Stimulated activated CD4-positive, alpha-beta T cell treated with anti-CD3 and anti-CD28 coated beads, Interleukin-2, amount 100 ng/mL, for 24 hours (primary cell): ENCODE results near the gene DNAJC30.
"Not testable (repeated sequence)": the region's sequence is repeated elsewhere in the genome, so short reads cannot be mapped to it uniquely, and the experiment has no call there.

ENCODE experiments used
- DNase-seq, 2 donors: peaks; one replicate each; pipeline ENCODE4 v3.0.0-alpha.2; 2020

DNAJC30 gene

DNA sequence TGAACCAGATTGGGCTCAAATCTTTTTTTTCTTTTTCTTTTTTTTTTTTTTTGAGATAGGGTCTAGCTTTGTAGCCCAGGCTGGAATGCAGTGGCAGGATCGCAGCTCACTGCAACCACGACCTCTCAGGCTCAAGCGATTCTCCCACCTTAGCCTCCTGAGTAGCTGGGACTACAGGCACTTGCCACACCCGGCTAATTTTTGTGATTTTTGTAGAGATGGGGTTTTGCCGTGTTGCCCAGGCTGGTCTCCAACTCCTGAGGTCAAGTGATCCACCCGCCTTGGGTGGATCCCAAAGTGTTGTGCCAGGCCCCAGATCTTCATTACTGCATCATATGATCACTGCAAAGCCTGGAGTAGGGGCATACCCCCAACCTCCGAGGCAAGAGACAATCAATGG lies 2.8 kb downstream of the DNAJC30 start:
- DNase-seq = no peak

DNA sequence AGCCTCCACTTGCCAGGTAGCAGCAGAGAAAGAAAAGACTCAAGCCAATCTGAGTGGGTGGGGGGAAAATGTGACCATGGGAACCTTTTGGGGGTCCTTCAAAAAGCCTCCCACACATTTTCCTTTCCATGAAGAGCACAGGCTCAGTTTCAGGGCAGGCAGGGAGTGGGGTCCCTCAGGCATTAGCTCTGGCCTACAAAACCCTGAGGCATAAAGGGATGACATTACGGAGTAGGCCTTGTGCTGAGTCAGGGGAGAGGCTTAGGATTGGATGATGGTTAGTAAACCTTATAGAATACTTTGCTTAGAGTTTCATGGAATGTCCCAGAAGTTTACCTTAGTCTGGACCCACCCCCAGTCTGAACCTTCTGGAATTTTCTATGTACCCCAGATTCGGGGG lies 3.5 kb downstream of the DNAJC30 start:
- no peak for DNase-seq

DNA sequence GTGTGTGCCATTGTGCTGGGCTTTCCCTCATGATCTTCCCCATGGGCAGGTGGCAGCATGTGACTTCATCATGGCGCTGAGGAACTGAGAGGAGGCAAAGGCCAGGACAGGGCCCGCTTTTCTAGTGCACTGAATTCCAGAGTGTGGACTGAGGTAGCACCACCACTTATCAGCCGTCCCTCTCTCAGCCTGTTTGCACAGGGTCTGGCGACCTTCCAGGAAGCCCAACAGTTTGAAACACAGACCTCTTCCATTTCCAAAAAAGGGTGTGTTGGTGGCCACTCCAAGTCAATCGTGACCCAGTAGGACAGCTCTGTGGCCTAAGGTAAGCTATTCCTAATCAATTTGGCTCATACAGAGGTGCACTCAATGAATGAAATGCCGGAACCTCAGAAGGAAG lies 4.4 kb downstream of the DNAJC30 start:
- no peak for DNase-seq

DNA sequence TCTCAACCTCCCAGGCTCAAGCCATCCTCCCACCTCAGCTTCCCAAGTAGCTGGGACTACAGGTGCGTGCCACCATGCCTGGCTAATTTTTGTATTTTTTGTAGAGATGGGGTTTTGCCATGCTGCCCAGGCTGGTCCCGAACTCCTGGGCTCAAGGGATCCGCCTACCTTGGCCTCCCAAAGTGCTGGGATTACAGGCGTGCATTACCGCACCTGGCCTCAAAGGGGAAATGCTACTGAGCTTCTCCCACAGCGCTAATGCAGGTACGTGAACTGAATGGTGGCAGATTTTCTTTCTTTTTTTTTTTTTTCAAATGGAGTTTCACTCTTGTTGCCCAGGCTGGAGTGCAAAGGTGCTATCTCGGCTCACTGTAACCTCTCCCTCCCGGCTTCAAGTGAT lies 7.2 kb downstream of the DNAJC30 start:
- DNase-seq = not testable (repeated sequence)

DNA sequence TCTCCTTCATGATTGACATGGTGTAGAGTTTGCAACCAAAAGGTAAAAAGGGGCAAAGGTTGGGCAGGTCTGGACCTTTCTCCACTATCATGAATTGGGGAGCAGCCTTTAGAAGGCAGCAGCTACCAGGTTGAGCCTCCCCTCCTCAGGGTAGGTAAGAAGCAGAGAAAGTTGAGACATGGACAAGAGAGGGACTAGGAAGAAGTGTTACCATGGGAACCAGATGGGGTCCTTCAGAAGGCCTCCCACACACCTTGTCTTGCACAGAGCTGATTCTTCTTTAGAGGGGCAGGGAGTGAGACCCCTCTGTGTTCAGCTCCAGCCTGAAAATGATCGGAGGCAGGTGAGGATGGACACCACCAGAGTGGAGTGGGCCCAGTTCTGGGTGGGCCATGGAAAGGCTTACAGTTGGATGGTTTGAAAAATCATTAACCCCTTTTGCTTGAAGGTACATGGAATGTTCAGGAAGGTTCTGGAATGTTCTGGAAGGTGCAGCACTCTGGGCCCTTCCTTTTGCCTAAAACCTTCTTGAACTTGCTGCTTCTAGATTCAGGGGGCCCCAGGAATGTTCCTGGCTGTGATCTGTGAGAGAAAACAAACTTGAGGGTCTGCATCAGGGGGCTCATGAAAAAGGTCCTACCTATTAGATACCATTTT lies 8.7 kb downstream of the DNAJC30 start:
- DNase-seq = no peak

DNA sequence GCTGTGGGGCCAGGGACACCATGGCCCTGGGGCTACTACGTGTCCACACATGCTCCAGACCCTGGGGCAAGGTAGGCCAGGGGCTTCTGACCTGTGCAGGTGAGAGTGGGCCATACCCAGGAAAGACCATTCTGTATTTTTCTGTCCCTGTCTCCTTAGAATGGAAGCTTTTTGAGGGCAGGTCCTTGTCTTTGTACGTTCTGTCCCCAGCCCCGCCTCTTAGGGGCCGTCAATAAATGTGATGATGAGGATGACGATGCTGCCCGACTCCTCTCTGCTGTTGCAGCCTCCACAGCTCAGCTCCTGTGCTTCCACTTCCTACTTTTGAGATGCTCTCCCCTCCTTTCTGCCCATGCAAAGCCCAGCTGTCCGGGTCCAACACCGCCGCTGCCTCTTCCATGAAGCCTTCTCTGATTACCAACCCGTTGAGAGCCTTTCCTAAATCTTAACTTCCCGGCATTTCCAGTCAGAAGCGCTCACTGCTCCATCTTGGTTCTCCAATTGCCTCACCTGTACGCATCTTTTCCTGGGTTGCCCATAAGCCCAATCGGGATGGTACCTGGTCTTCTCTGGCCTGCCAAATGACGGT lies 11.3 kb downstream of the DNAJC30 start:
- no peak for DNase-seq

DNA sequence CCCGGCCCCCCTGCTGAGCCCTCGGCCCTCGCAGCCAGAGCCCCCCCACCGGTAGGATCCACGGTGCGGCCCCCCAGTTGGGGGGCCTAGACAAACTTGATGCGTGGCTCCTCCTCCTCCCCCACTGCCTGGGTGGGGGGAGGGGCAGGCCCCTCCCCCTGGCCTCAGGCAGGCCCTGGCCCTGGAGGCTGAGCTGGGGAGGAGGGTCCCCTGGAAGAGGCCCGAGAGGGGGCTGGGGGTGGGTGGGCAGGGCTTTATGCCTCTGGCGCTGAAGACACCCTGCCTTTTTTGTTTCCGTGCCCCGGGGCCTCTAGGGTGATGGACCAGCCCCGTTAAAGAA lies 12.0 kb downstream of the DNAJC30 start:
- DNase-seq = no peak

DNA sequence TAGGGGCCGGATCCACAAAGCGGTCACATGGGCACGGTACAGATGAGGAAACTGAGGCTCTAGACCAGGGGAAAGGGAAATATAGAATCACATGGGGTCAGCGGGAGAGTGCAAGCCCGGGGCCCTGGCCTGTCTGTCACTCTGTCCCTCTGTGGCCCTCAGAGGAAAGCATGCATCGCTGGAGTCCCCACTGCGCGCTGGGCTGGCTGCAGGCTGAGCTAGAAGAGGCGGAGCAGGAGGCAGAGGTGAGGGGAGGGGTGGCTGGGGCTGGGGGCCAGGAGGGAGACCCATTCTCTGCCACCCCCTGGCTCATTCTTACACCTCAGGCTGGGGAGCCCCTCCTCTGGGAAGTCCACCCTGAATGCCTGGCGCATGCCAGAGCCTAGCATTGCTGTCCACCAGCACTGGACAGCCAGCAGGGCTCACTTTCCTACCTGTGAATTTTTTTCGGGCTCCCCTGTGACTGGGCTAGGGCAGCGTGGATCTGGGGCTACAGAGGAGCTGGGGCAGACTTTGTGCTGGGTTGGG lies 13.3 kb downstream of the DNAJC30 start:
- no peak for DNase-seq

DNA sequence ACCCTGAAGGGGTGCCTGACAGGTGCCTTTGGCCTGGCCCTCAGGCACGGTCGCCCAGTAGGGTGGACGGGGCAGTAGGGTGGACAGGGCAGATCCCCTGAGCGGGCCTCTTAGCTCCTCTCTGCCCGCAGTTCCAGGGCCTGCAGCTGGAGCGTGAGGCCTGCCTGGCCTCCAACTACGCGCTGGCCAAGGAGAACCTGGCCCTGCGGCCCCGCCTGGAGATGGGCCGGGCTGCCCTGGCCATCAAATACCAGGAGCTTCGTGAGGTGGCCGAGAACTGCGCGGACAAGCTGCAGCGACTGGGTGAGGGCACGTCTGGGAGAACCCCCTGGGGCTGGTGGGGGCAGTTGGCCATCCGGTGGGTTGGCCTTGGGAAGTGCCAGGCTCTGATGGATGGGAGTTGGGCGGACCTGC lies 14.0 kb downstream of the DNAJC30 start:
- no peak for DNase-seq

DNA sequence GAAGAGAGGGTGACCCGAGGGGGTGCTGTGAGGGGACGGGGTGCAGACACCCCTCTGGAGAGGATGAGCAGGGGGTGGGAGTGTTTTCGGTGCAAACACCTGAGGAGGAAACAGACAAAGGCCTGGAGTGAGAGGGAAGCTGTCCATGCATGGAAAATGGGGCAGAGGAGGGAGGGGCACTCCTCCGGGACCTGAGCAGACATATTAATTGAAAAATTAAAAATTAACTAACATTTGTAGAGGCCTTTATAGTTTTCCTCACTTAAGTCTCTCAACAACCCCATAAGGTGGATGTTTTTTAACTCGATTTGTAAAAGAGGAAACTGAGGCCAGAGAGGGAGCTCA lies 14.4 kb downstream of the DNAJC30 start:
- no peak for DNase-seq

DNA sequence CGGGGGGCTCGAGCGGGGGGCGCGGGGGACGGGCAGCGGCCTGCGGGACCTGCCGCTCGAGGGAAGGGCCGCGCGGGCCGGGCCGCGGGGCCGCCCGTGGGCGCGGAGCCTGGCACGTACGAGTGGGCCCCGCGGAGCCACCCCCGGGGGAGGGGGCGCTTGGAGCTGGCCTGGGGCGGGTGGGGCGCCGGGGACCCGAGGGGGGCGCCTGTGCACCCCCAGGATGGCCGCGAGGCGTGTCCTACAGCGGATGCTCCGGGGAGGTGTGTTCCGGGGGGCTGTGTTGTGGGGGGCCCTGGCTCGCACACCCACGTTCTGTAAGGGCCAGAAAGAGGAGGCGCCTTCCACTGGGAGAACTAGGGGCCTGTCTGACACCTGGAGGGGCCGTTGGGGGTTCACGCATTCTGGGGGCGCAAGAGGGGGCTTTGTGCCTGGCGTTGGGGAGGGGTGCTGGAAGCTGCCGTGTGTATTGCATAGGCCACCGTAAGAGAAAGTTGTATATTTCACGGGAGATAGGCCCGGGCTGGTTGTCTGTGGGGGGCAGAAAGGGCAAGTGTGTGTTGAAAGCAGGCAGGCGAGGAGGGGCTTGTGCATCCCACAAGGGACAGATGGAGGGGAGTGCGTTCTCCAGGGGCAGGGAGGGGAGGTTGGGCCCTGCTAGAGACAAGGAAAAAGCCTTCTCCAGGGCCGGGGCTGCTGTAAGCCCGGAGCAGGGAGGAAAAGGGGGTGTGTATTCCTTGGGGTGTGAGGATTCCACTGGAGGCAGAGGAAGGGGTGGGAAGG lies 15.0 kb downstream of the DNAJC30 start:
- no peak for DNase-seq

DNA sequence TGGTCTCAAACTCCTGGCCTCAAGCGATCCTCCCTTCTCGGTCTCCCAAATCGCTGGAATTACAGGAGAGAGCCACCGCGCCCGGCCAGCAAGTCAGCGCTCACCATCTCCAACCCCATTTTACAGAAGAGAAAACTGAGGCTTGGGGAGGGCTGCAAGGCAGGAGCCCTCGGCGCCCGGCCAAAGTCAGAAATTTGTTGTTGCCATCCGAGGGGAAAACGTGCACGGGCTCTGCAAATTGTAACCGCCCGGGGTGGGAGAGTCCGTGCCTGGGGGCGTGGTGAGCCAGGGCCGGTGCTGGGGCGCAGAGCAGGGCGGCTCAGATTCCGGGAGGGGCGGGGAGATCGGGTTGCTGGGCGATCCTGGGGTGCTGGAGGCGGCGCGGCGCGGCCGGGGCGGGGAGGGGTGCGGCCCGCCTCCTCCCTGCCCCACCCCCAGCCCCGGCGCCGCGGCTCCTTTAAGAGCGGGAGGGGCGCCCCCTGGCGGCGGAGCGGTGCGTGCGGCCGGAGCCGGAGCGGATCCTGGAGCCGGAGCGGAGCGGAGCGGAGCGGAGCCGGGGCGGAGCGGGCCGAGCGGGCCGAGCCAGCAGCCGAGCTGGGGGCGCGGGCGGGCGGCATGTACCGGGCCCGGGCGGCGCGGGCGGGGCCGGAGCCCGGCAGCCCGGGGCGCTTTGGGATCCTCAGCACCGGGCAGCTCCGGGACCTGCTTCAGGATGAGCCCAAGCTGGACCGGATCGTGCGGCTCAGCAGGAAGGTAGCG lies 15.7 kb downstream of the DNAJC30 start, which contains the start of gene VPS37D:
TSS of gene VPS37D (plus strand) at position 488 of the 759 bp plus-strand sequence. CDS start at position 616, 128 bp downstream.
- peak; percentile 95 to 96 for DNase-seq

DNA sequence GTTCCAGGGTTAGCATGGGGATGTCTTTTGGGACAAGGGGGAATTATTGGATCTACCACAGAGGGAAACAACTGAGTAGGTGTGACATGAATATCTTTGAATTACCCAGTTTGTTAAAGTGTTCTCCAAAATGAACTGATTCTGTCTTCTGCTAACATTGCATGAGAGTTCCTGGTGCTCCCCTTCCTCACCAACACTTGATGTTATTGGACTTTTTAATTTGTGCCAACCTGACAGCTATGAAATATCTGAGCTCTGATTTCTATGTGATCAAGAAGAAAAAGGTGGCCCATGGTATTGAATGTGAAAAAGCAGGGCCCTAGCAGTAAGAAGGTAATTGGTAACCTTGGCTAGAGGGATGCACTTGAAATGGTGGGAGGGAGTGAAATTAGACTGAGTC lies 20.2 kb downstream of the DNAJC30 start:
- no peak for DNase-seq

DNA sequence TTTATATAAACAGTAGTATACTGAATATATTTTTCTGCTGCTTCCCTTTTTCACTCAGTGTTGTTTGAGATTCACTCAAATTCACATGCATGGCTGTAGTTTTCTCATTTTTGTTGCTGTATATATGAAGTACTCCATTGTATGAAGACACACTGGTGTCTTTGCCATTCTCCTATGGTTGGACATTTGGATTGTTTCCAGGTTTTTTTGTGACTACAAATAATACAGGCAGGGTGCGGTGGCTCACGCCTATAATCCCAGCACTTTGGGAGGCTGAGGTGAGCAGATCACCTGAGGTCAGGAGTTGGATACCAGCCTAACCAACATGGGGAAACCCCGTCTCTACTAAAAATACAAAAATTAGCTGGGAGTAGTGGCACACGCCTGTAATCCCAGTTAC lies 22.7 kb downstream of the DNAJC30 start:
- DNase-seq = not testable (repeated sequence)

DNA sequence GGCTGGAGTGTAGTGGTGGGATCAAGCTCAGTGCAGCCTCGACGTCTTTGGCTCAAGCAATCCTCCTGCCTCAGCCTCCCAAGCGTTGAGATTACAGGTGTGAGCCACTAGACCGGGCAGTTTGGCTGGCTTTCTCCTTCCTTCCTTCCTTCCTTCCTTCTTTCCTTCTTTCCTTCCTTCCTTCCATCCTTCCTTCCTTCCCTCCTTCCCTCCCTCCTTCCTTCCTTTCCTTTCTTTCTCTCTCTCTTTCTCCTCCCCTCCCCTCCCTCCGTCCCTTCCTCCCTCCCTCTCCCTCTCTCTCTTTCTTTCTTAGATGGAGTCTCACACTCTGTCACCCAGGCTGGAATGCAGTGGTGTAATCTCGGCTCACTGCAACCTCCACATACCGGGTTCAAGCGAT lies 23.3 kb downstream of the DNAJC30 start:
- no peak for DNase-seq

DNA sequence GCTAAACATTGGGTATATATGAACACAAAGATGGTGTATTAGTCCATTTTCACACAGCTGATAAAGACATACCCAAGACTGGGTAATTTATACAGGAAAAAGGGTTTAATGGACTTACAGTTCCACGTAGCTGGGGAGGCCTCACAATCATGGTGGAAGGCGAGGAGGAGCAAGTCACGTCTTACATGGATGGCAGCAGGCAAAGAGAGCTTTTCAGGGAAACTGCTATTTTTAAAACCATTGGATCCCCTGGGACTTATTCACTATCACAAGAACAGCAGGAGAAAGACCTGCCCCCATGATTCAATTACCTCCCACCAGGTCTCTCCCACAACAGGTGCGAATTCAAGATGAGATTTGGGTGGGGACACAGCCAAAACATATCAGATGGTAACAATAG lies 27.9 kb downstream of the DNAJC30 start:
- not testable (repeated sequence) for DNase-seq

DNA sequence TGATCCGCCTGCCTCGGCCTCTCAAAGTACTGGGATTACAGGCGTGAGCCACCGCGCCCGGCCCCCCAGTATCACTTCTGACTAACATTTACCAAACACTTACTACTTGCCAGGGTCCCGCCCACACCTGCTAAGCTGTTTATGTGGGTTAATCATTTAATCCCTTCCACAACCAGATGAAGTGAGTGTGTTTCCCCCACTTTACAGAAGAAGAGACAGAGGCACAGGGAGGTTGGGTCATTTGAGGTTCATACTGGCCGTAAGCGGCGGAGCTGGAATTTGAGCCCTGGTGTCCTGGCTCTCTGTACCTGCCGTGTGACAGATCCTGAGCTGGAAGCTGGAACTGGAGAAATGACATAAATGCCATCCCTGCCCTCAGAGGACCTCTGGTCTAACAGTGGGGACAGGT lies 30.7 kb downstream of the DNAJC30 start:
- no peak for DNase-seq

DNA sequence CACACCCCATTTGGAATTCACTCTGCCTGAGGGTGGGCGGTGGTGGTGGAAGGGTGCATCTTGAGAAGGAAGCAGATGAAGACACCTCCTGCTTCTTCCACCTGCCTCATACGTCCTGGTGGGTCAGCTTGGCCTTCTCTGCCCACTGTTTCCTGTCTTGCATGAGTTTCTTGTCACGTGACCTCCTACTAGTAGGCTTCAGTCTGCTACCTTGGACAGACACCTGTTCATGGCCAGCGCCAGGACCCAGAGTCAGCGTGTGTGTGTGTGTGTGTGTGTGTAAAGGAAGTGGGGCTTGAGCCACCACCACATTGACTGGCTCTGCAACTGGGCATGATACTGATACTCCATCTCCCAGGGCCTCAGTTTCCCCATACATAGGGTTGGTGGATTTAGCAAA lies 32.7 kb downstream of the DNAJC30 start:
- no peak for DNase-seq

DNA sequence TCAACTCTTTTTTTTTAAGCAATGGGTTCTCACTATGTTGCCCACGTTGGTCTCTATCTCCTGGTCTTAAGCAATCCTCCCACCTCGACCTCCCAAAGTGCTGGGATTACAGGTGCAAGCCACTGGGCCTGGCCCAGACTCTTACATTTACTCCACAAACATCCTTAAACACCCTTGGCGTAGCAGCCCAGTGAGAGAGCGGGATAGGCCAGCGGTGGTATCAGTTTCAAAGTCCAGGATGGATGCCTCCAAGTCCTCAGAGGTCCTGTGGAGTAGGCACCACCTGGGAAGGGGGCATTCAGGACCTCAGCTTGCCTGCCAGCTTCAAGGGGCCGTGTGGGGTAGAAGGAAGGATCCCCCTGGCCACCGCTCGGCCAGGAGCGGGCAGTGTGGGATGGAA lies 33.7 kb downstream of the DNAJC30 start:
- no peak for DNase-seq

DNA sequence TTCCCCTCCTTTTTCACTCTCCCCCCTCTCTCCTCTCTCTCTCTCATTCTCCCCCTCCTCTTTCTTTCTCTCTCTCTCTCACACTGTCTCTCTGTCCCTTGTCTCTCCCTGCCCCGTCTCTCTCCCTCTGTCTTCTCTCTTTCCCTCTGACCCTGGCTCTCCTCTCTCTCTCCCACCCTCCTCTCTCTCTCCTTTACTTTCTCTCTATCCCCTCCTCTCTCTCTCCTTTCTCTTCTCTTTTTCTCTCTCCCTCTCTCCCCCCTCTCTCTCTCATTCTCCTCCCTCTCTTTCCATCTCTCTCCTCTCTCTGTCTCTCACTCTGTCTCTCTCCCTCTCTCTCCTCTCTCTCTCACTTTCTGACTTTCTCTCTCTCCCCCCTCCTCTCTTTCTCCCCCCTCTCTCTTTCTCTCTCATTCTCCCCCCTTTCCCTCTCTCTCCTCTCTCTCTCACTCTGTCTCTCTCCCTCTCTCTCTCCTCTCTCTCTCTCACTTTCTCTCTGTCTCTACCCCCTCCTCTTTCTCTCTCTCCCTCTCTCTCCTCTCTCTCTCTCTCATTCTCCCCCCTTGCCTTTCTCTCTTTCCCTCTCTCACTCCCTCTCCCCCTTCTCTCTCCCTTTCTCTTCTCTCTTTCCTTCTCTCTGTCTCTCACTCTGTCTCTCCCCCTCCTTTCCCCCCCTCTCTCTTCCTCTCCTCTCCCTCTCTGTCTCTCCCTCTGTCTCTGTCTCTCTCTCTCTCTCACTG lies 34.5 kb downstream of the DNAJC30 start:
- no peak for DNase-seq

DNA sequence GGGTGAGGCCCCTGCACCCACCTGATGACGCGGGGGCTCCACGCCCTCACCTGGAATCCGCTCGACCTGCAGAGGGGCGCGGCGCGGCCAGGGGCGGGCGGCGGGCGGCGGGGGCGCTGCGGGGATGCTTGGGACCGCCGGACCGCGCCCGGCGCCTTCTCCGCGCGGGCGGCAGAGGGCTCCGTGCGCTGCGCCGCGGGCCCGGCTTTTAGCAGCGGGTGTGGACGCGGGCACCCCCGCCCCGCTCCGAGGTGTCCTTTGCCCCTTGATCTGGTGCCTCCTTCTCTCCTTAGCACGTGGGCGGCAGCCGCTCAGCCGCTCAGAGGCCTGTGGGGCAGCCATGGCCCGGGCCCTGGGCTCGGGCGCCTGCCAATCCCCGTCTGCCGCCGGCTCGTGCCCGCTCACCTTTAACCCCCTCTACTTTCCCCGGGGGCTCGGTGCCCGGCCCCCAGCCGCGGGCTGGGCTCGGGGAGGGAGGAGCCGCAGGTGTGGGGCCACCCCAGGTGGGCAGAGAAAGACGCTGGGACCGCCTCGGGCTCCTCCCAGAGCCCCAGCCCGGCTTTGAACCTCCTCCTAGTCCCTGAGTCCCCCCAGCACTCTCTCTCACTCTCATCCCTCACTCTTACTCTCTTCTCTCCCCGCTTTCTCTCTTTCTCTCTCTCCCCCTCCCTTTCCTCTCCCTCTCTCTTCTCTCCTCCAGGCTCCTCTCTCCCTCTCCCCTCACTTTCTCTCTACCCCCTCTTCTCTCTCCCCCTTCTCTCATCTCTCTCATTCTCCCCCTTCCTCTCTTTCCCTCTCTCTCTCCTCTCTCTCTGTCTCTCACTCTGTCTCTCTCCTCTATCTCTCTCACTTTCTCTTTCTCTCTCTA lies 35.3 kb downstream of the DNAJC30 start:
- DNase-seq = peak; percentile 29 to 39
